ENCODE results near the gene SGK1. TPM values are rescaled to one million over a fixed set of nuclear protein-coding genes. Genes with fewer than 3 reads are reported as not detected.

Gene SGK1
- 41.7 and 164 TPM in 2 replicates for total RNA-seq

DNA sequence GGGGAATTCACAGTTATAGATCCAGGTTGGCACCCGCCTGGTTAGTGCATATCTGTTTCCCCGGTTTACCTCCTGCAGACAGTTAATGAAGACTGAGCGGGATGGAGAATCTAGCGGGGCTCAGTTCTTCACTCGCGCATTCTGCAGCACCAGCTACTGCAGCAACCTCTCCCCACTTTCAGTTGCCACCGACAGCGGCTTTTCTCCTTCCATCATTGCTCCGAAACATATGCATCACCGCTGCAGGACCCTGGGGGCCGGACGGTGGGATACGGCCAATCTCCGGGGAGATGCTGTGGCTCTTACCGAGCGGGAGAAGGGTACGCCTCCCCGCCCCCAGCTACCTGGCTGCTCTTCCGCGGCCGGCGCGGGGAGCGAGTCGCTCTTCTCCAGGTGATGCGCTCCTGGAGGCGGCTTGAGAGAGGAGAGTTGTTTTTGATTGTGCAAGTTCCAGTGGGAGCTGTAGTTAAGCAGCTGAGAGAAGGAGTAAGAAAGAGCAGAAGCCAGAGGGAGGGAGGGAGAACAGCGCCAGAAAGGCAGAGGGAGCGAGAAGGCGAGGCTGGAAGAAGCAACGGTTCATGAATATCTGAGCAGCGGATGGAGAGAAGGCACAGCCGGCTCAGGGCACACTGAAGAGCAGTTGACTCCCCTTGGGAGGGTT is at the start of gene SGK1:
Gene SGK1, minus strand, starts transcription at position 642 of the 661 bp plus-strand sequence. CDS start 652 bp downstream, outside the sequence.

